Measurements from ENCODE around the gene TMPRSS6.

Gene TMPRSS6

DNA sequence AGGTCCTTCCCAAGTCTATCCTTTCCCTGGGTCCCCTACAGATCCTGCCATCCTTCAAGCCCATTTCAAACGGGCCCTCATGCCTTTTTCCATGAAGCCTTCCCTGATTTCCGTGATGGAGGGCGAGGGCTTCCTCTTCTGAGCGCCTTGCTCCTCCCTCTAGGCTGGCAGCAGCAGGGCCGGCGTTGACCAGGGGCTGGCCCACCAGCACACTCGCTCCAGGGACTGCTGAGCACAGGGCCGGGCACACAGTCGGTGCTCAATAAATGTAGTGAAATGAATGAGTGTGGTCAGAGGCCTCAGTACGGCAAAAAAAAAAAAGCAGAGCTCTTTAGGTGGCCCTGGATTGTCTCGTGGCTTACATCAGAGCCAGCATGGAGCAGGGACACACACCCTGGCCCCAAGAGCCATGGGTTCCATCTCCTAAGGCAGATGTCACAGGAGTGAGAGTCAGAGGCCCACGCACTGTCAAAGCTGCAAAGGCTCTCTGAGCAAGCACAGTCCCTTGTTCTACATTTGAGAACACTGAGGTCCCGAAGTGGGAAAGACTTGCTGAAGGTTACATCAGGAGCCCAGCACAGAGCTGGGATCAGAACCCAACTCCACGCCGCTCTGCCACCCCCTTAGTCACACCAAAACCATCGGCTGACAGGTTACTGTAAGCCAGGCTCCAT is 37.1 kb upstream of the TMPRSS6 start:
- TF ChIP-seq, protein P1, sequence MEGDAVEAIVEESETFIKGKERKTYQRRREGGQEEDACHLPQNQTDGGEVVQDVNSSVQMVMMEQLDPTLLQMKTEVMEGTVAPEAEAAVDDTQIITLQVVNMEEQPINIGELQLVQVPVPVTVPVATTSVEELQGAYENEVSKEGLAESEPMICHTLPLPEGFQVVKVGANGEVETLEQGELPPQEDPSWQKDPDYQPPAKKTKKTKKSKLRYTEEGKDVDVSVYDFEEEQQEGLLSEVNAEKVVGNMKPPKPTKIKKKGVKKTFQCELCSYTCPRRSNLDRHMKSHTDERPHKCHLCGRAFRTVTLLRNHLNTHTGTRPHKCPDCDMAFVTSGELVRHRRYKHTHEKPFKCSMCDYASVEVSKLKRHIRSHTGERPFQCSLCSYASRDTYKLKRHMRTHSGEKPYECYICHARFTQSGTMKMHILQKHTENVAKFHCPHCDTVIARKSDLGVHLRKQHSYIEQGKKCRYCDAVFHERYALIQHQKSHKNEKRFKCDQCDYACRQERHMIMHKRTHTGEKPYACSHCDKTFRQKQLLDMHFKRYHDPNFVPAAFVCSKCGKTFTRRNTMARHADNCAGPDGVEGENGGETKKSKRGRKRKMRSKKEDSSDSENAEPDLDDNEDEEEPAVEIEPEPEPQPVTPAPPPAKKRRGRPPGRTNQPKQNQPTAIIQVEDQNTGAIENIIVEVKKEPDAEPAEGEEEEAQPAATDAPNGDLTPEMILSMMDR (conservative IDR thresholded peaks at IDR 0.05; ENCODE audit: low read depth, low read length): no peak
- DNase-seq (ENCODE audit: low read depth): no peak
- H3K4me3 ChIP-seq (ENCODE audit: low read length): no peak overlapping the region

- no peak for DNase-seq (ENCODE audit: low read depth)
- no peak overlapping the region for H3K4me3 ChIP-seq (ENCODE audit: low read length)
Observed at GRCh38 chr22:37146051-37146385, 36.5 kb upstream of the TMPRSS6 start.

DNA sequence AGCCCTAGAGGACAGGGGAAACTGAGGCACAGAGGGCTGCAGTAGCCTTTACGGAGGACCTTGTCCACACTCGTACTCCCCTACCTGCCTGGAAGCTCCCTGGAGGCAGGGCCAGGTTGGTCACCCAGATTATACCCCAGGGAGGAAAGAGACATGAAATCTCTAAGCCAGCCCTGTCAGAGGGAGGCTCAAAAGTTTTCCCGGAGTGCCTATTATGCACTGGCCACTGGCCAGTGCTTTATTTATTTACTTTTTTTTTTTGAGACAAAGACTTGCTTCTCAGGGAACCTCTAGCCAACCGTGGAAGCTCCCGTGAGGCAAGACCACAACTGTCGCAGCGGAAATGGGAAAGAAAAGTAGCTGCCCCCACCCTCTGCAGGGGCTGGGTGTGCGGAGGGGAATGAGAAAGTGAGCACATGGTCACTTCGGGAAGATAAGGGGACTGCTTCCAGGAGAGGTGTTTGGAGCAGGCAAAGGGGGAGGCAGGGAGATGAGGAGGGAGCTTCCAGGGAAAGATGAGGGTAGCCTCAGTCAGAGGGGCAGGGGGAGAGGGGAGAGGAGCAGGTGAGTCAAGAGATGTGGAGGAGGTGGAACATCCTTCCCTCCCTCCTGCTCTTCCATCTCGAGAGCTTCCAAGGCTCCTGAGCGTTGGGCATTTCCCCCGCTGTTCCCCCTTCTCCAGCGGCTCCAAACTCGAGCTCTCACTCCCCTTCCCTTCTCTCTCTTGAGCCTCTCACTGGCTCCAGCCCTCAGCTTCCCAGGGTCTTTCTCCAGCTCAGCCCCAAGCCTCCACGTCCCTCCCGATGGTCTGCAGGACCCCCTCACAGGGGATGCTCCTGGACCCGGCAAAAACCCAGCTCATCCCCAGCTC is 35.9 kb upstream of the TMPRSS6 start:
- no peak overlapping the region for H3K4me3 ChIP-seq (ENCODE audit: low read length)
- DNase-seq (ENCODE audit: low read depth): no peak
- TF ChIP-seq, protein P1 (conservative IDR thresholded peaks at IDR 0.05; ENCODE audit: low read depth, low read length): no peak

More at GRCh38 chr22:37146051-37146385, 36.5 kb upstream of the TMPRSS6 start:
- TF ChIP-seq, protein P1 (conservative IDR thresholded peaks at IDR 0.05; ENCODE audit: low read depth, low read length): no peak

- H3K4me3 ChIP-seq (ENCODE audit: low read length): no peak overlapping the region
- TF ChIP-seq, protein P1 (conservative IDR thresholded peaks at IDR 0.05; ENCODE audit: low read depth, low read length): no peak
- no peak for DNase-seq (ENCODE audit: low read depth)
Observed at GRCh38 chr22:37144180-37144554, 34.7 kb upstream of the TMPRSS6 start.

- DNase-seq (ENCODE audit: low read depth): no peak
- TF ChIP-seq, protein P1 (conservative IDR thresholded peaks at IDR 0.05; ENCODE audit: low read depth, low read length): no peak
Observed at GRCh38 chr22:37141971-37142370, 32.5 kb upstream of the TMPRSS6 start.

DNA sequence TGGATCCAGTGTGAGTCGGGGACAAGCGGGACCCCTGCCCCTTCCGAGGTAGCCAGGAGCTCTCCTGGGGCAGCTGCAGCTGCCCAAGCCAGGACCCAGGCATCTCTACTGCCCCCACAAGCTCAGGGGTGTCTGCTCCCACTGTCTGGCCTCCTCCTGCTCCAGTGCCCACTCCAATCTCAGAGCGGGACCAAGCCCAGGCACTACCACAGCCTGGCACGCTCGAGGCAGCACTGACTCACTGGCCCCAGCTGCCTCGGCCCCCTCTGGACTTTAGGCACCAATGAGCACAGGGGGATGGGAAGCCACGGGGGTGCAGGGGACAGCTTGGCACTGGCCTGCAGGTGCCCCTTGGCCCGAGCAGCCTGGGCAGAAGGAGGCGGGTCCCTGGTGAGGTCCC is 32.0 kb upstream of the TMPRSS6 start:
- no peak for DNase-seq (ENCODE audit: low read depth)
- no peak overlapping the region for H3K4me3 ChIP-seq (ENCODE audit: low read length)
- TF ChIP-seq, protein P1 (conservative IDR thresholded peaks at IDR 0.05; ENCODE audit: low read depth, low read length): no peak

More at GRCh38 chr22:37141971-37142370, 32.5 kb upstream of the TMPRSS6 start:
- H3K4me3 ChIP-seq (ENCODE audit: low read length): no peak overlapping the region
